ENCODE measurements around the gene SGSM2.

GRCh38 chr17:2363851-2364762, 26.8 kb downstream of the SGSM2 start:
- TF ChIP-seq CTCF (conservative IDR thresholded peaks at IDR 0.05) (no peak), EZH2 (IDR thresholded peaks at IDR 0.05; ENCODE audit: low read depth) (no peak)
